Sigmoid colon (tissue), 4 donors: ENCODE results near the gene CD4.

ENCODE experiments used
- CTCF ChIP-seq, 4 experiments: fragments of 450-650 bp in 3 of 4; fragments of 200-600 bp in 1 of 4; IDR thresholded peaks; one replicate each; pipeline ENCODE4 v1.5.1; 2016 to 2019; ENCODE audit warnings: antibody characterized with exemption in 4 of 4, mild to moderate bottlenecking in 3 of 4, moderate library complexity in 2 of 4
- EP300 ChIP-seq, 4 donors: sonication (generic); formaldehyde crosslinking; IDR thresholded peaks; one replicate each; pipeline ENCODE4 v1.6.1; 2017; ENCODE audit warnings: antibody characterized with exemption in 4 of 4
- POLR2A ChIP-seq, 2 donors: fragments of 450-650 bp; IDR thresholded peaks; one replicate each; pipeline ENCODE4 v1.6.1; 2016; ENCODE audit warnings: antibody characterized with exemption in 2 of 2, mild to moderate bottlenecking in 2 of 2, moderate library complexity in 2 of 2
- POLR2AphosphoS5 ChIP-seq, 4 donors: sonication (generic); formaldehyde crosslinking; IDR thresholded peaks; one replicate each; pipeline ENCODE4 v1.6.1; 2017; ENCODE audit warnings: antibody characterized with exemption in 4 of 4

- TF ChIP-seq POLR2AphosphoS5 (IDR thresholded peaks at IDR 0.05), result no peak
- no peak for TF ChIP-seq CTCF (IDR thresholded peaks at IDR 0.05)
- no peak for TF ChIP-seq EP300 (IDR thresholded peaks at IDR 0.05)
- TF ChIP-seq POLR2A (IDR thresholded peaks at IDR 0.05), result no peak
Observed at GRCh38 chr12:6816598-6816997, 27.3 kb downstream of the CD4 start.
